ENCODE results near the gene ARHGAP11A. TPM values are rescaled to one million over a fixed set of nuclear protein-coding genes. Genes with fewer than 3 reads are reported as not detected.

Gene ARHGAP11A
- total and polyA plus RNA-seq, 5 experiments from 2014 or later: 0.90 to 5.4 (median 2.5) TPM

DNA sequence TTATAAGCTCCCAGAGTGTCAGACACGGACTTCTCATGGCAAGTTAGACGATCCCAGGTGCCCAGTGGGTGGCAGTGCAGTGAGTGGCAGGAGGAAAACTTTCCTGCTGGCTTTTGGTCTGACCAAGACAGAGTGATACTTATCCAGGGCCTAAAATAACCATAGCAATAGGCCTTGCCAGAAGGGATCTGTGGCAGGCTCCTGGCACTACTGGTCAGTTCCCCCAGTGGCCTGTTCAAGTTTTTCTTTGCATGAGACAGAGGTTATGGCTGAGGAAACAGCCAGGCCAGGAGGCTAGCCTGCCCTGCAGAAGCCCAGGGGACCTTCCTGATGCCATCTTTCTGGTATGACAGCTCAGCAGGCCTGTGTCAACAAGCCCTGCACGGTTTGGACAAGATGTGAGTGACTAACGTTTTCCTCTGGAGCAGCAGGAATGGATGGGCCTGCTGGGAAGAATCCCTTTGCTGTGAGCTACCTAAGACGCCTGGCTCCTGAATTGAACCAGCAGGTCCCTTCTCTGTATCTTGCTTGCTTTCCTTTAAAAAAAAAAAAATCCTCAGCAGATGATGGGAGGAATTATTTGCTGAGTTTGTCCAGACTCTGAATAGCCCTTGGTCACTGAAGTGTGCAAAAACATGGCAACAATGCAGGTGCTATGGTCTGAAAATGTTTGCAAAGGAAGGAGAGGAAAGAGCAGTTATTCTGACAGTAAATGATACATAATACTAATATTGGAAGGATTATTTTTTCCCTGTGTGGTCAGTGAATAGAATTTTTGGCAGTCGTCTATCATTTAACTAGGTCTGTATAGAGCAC is 44.2 kb downstream of the ARHGAP11A start:
- POLR2A ChIA-PET: no interaction called here
- DNase-seq: no peak
- H3K9me3 Mint-ChIP-seq: no peaks in the 10 kb centered on the region
- no peak overlapping the region for H3K27ac Mint-ChIP-seq
- peaks cover 0 to 3% (median 0%) of the 10 kb centered on the region in 5 donors for H3K27me3 Mint-ChIP-seq
- ATAC-seq: no peak
- no peak overlapping the region for H3K4me3 Mint-ChIP-seq
- peaks cover 7 to 17% (median 10%) of the 10 kb centered on the region in 4 donors for H3K4me1 Mint-ChIP-seq
- H3K36me3 Mint-ChIP-seq: no peaks in the 10 kb centered on the region

GRCh38 chr15:32663671-32664070 is 48.4 kb downstream of the ARHGAP11A start:
- H3K27me3 Mint-ChIP-seq: peaks cover 0 to 3% (median 0%) of the 10 kb centered on the region in 5 donors
- no peak for ATAC-seq

GRCh38 chr15:32664796-32665195 is 49.5 kb downstream of the ARHGAP11A start:
- no peaks in the 10 kb centered on the region for H3K9me3 Mint-ChIP-seq
- H3K4me3 Mint-ChIP-seq: no peak overlapping the region
- POLR2A ChIA-PET: no interaction called here
- no peak for DNase-seq
- no peak for ATAC-seq
- no peaks in the 10 kb centered on the region for H3K36me3 Mint-ChIP-seq
- no peak overlapping the region for H3K27ac Mint-ChIP-seq
- H3K4me1 Mint-ChIP-seq: peaks cover 0 to 7% (median 4%) of the 10 kb centered on the region in 4 donors
- peaks cover 0 to 3% (median 0%) of the 10 kb centered on the region in 5 donors for H3K27me3 Mint-ChIP-seq

More at GRCh38 chr15:32663671-32664070, 48.4 kb downstream of the ARHGAP11A start:
- Mint-ChIP-seq H3K4me1 (peaks cover 0 to 7% (median 4%) of the 10 kb centered on the region in 4 donors), H3K36me3 (no peaks in the 10 kb centered on the region), H3K27ac (no peak overlapping the region), H3K9me3 (no peaks in the 10 kb centered on the region), H3K4me3 (no peak overlapping the region)
- DNase-seq: no peak
- POLR2A ChIA-PET: no interaction called here

GRCh38 chr15:32667321-32667720 is 52.0 kb downstream of the ARHGAP11A start:
- H3K36me3 Mint-ChIP-seq: no peaks in the 10 kb centered on the region
- POLR2A ChIA-PET: no interaction called here
- H3K4me3 Mint-ChIP-seq: no peak overlapping the region
- no peak overlapping the region for H3K27ac Mint-ChIP-seq
- H3K27me3 Mint-ChIP-seq: peaks cover 0 to 3% (median 0%) of the 10 kb centered on the region in 5 donors
- no peaks in the 10 kb centered on the region for H3K9me3 Mint-ChIP-seq
- ATAC-seq (no peak), DNase-seq (no peak)
- H3K4me1 Mint-ChIP-seq: peaks cover 0 to 6% (median 4%) of the 10 kb centered on the region in 4 donors

- ATAC-seq (no peak), DNase-seq (no peak)
- no peak overlapping the region for H3K4me3 Mint-ChIP-seq
- H3K27ac Mint-ChIP-seq: no peak overlapping the region
- no peaks in the 10 kb centered on the region for H3K36me3 Mint-ChIP-seq
- POLR2A ChIA-PET: no interaction called here
- no peaks in the 10 kb centered on the region for H3K4me1 Mint-ChIP-seq
- H3K9me3 Mint-ChIP-seq: no peaks in the 10 kb centered on the region
- peaks cover 0 to 2% (median 0%) of the 10 kb centered on the region in 5 donors for H3K27me3 Mint-ChIP-seq
These were observed 53.6 kb downstream of the ARHGAP11A start for GRCh38 chr15:32668942-32669341.

DNA sequence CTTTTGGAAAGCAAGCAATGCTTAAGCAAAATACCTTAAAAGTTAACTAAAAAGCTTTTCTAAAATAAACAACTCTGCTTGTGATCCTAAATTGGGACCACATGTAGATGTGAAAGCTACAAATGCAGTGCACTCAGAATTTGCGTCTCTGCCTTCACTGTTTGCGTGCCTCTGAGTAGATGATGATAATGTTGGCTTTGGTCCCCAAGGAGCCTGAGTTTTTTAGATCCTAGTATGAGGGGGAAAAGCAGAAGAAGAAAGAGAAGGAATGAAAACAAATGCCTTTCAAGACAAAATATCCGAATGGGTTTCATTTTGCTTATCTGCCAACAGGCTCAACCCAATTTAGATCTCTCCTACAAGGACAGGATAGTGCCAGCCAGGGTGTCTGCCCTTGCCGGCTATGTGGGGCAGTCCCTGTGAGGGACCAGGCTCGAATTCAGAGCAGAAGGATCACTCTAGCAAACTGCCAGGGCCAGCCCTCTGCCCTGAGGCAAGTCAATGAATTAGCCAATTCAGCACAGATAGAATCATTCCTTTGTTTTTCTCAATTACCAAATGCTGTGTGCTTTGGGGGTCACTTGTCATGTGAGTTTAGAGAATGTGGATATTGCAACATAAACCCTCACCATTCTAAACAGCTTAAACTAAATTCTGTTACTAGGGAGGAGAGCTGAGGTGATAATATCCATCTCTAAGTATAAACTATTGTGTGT is 54.8 kb downstream of the ARHGAP11A start:
- DNase-seq: no peak
- Mint-ChIP-seq H3K9me3 (no peaks in the 10 kb centered on the region), H3K27me3 (peaks cover 0 to 2% (median 0%) of the 10 kb centered on the region in 5 donors), H3K4me1 (no peaks in the 10 kb centered on the region), H3K36me3 (no peaks in the 10 kb centered on the region), H3K4me3 (no peak overlapping the region), H3K27ac (no peak overlapping the region)
- ATAC-seq: no peak
- POLR2A ChIA-PET: no interaction called here

DNA sequence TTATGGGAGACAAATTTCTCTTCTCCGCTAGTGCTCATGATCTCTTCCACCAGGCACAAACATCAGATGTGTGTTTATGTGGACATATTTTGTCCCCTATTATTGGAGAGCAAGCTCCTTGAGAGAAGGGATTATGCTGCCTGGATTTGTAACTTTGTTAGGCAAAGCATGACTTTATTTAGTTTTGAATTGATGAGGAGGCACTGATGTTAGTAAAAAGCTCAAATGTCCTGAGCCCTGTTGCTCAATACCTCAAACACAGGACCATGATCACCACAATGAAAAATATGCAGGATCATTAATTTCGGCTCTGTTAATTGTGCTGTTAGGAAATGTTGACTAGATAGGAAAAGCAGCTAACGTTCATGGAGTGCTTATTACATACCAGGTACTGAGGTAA is 55.3 kb downstream of the ARHGAP11A start:
- Mint-ChIP-seq H3K4me3 (no peak overlapping the region), H3K27me3 (peaks cover 0 to 2% (median 0%) of the 10 kb centered on the region in 5 donors), H3K9me3 (no peaks in the 10 kb centered on the region), H3K4me1 (no peaks in the 10 kb centered on the region), H3K36me3 (no peaks in the 10 kb centered on the region), H3K27ac (no peak overlapping the region)
- POLR2A ChIA-PET: no interaction called here
- no peak for DNase-seq
- no peak for ATAC-seq

- Mint-ChIP-seq H3K27ac (no peak overlapping the region), H3K4me1 (no peaks in the 10 kb centered on the region), H3K27me3 (peaks cover 0 to 2% (median 0%) of the 10 kb centered on the region in 5 donors), H3K9me3 (no peaks in the 10 kb centered on the region), H3K4me3 (no peak overlapping the region), H3K36me3 (no peaks in the 10 kb centered on the region)
- POLR2A ChIA-PET: no interaction called here
- ATAC-seq (no peak), DNase-seq (no peak)
These were observed 56.3 kb downstream of the ARHGAP11A start for GRCh38 chr15:32671339-32672325.

- Mint-ChIP-seq H3K27me3 (peaks cover 0 to 2% (median 0%) of the 10 kb centered on the region in 5 donors), H3K9me3 (no peaks in the 10 kb centered on the region), H3K36me3 (no peaks in the 10 kb centered on the region), H3K27ac (no peak overlapping the region), H3K4me3 (no peak overlapping the region), H3K4me1 (no peaks in the 10 kb centered on the region)
- POLR2A ChIA-PET: no interaction called here
- DNase-seq (no peak), ATAC-seq (no peak)
These were observed 59.4 kb downstream of the ARHGAP11A start for GRCh38 chr15:32674681-32675080.

DNA sequence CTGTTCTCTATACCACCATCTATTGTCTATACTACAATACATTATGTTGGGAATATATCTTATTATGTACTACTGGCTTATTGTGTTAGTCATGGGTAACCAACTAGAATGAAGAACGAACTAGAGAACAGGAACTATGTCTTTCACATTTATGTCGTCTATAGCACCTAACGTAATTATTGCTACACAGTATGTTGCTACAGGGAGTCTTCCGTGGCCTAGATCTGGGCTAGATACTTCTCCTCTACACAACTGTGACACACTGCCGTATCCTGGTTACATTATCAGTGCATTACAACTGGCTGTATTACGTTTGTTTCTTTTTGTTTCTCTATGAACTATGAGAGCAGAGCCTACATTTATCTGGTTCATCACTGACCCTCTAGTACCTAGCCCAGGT is 60.2 kb downstream of the ARHGAP11A start:
- Mint-ChIP-seq H3K36me3 (no peaks in the 10 kb centered on the region), H3K4me3 (no peak overlapping the region), H3K27ac (no peak overlapping the region), H3K27me3 (peaks cover 0 to 2% (median 0%) of the 10 kb centered on the region in 5 donors), H3K4me1 (no peaks in the 10 kb centered on the region), H3K9me3 (no peaks in the 10 kb centered on the region)
- ATAC-seq (no peak), DNase-seq (no peak)
- POLR2A ChIA-PET: no interaction called here

DNA sequence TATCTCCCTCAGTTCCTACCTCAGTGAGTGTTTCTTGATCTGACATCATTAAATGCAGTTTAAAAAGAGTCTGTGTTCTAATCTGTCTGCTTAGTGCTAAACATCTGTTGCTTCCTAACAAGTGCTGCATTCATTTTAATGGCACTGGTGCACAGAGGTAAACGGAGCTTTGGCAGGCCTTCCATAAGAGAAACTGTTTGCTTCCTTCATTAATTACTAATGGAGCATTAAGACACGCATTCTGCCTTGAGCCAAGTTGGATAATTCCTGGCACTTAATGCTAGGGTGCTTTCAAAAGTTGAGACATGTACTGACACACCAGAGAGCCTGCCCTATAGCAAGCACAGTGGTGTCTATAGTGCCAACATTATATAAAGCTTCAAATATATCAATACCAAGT is 60.9 kb downstream of the ARHGAP11A start:
- Mint-ChIP-seq H3K4me3 (no peak overlapping the region), H3K4me1 (no peaks in the 10 kb centered on the region), H3K9me3 (no peaks in the 10 kb centered on the region), H3K36me3 (no peaks in the 10 kb centered on the region), H3K27me3 (peaks cover 0 to 2% (median 0%) of the 10 kb centered on the region in 5 donors), H3K27ac (no peak overlapping the region)
- ATAC-seq (no peak), DNase-seq (no peak)
- POLR2A ChIA-PET: no interaction called here

DNA sequence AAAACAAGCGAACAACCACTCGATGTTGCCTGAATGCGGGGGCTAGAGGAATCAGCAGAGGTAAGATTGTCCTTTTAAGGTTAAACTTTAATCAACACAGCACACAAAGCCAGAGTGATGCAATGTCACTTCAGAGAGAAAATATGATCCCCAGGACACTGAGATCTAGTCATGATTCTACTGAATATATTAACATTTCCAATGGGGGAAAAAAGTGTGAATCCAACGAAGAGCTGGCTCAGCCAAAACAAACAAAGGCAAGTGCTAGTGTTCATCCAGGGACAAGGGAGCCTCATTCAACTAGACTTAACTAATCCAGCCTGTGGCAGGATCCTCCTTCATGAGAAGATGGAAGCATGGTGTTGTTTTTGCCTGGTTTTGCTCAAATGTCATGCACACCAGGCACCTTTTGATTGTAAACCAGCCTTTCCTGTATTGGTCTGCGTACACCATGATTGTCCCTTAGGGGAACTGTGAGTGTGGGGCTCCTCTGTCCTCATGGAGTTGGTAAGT is 62.0 kb downstream of the ARHGAP11A start:
- Mint-ChIP-seq H3K27me3 (no peaks in the 10 kb centered on the region), H3K9me3 (no peaks in the 10 kb centered on the region), H3K36me3 (no peaks in the 10 kb centered on the region), H3K27ac (no peak overlapping the region), H3K4me1 (no peaks in the 10 kb centered on the region), H3K4me3 (no peak overlapping the region)
- DNase-seq (no peak), ATAC-seq (no peak)
- POLR2A ChIA-PET: no interaction called here
